Measurements from ENCODE around the gene SORCS3. TPM values are rescaled to one million over a fixed set of nuclear protein-coding genes. Genes with fewer than 3 reads are reported as not detected.

Gene SORCS3
- total and polyA plus RNA-seq, 2 of the 13 experiments (the other 11 are each of a cell fraction or from before 2014, with no cell fraction given): 0.07 TPM; not detected in 1

DNA sequence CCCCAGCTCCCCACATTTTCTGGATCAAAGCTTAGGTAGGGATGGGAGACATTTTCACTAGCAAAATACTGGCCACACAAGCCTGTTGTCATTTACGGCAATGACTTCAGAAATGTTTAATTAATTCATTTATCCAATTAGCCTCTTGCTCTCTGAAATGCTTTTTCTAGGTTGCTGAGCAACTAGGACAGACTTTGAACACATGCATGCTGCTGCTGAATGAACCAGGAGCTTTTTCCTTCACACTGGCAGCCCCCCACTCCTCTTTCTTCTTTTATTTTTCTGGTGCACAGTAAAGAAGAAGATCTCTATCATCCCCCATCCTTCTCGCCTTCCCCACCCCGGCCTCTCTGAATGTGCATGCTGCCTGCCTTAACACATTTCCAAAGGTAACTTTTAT, 22.5 kb downstream of the SORCS3 start:
- CTCF ChIA-PET (ENCODE audit: low intra/inter-chr PET ratio, low total read pairs): no interaction called here
- H3K4me3 ChIP-seq (replicated peaks in 1 of 3; ENCODE audit: insufficient read depth in 1 of 3, low read depth in 2 of 3, low read length in 3 of 3): no peak overlapping the region
- H3K4me1 ChIP-seq (ENCODE audit: insufficient read depth, low read length): no peaks in the 10 kb centered on the region
- peaks cover 2 to 9% of the 10 kb centered on the region in 2 experiments; a peak in 3 of 5 replicates for H3K27me3 ChIP-seq (ENCODE audit: control insufficient read depth in 1 of 2, insufficient read depth in 2 of 2, low read length in 2 of 2)
- ATAC-seq (no peak), DNase-seq (ENCODE audit: low spot score) (no peak), FAIRE-seq (no peak)
- H4K20me1 ChIP-seq (ENCODE audit: insufficient read depth, low read length): no peaks in the 10 kb centered on the region
- in situ Hi-C loops (cut with HindIII; ENCODE audit: extremely low pct_ligation_motif_present, low pct_unique_long_range_greater_than_20kb) (no loop called here), intact Hi-C loops (cut with micrococcal nuclease; ENCODE audit: unreplicated experiment) (no loop called here)
- no peaks in the 10 kb centered on the region for H3K36me3 ChIP-seq (replicated peaks in 1 of 2; ENCODE audit: control insufficient read depth in 1 of 2, insufficient read depth in 2 of 2, low read length in 2 of 2)
- H3K4me2 ChIP-seq (ENCODE audit: low read depth, low read length): no peak overlapping the region
- no peak overlapping the region for H3K9ac ChIP-seq (ENCODE audit: insufficient read depth, low read depth, low read length)
- BruUV-seq (replicated peaks): no TSS peak
- H3K27ac ChIP-seq (ENCODE audit: extremely low read length, insufficient read depth, low read length): no peak overlapping the region
- H3K79me2 ChIP-seq (ENCODE audit: insufficient read depth, low read length): no peaks in the 10 kb centered on the region
- H3K9me3 ChIP-seq (ENCODE audit: low read length): no peaks in the 10 kb centered on the region
- 60% methylated on average over 3 of the region's 3 CpGs for WGBS (ENCODE audit: low lambda C conversion rate)
- POLR2A ChIA-PET: no interaction called here
- no peak overlapping the region for H2AFZ ChIP-seq (ENCODE audit: low read length)
- no peak for TF ChIP-seq ZNF24 (IDR thresholded peaks at IDR 0.05)

DNA sequence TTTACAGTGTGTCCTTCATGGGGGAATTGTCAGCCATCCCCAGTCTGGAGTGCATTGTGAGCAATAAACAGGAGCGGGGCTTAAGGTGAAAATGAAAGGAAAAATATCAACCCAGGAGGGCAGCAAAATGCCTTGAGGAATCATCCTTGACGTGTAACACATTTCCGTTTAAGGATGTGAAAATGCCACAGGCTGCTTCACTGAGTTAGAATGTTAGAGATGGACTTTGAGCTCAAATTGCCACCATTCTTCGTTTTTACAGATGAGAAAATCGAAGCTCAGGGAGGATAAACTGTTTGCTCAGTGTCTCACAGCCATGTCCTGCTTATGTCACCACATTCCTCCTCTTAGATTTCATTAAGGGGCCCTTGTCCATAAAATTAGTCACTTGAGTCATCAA, 23.1 kb downstream of the SORCS3 start:
- no peak overlapping the region for H3K4me3 ChIP-seq (replicated peaks in 1 of 3; ENCODE audit: insufficient read depth in 1 of 3, low read depth in 2 of 3, low read length in 3 of 3)
- H3K9me3 ChIP-seq (ENCODE audit: low read length): no peaks in the 10 kb centered on the region
- peak; percentile 4 for DNase-seq (ENCODE audit: low spot score)
- ATAC-seq: no peak; the same call in 2 of the 3 replicates
- intact Hi-C loops (cut with micrococcal nuclease; ENCODE audit: unreplicated experiment) (no loop called here), in situ Hi-C loops (cut with HindIII; ENCODE audit: extremely low pct_ligation_motif_present, low pct_unique_long_range_greater_than_20kb) (no loop called here)
- TF ChIP-seq, protein P1, sequence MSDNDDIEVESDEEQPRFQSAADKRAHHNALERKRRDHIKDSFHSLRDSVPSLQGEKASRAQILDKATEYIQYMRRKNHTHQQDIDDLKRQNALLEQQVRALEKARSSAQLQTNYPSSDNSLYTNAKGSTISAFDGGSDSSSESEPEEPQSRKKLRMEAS (IDR thresholded peaks at IDR 0.05): no peak
- no peak for TF ChIP-seq ZC3H13 (CRISPR knock-in tag; IDR thresholded peaks at IDR 0.05)
- no peak for TF ChIP-seq MED1 (CRISPR knock-in tag; IDR thresholded peaks at IDR 0.05)
- no peak for TF ChIP-seq BCL6 (CRISPR knock-in tag; IDR thresholded peaks at IDR 0.05)
- TF ChIP-seq ZNF546 (CRISPR knock-in tag; conservative IDR thresholded peaks at IDR 0.05): no peak
- TF ChIP-seq KDM5A (IDR thresholded peaks at IDR 0.05; ENCODE audit: borderline replicate concordance, low read length): no peak
- TF ChIP-seq, protein P2, sequence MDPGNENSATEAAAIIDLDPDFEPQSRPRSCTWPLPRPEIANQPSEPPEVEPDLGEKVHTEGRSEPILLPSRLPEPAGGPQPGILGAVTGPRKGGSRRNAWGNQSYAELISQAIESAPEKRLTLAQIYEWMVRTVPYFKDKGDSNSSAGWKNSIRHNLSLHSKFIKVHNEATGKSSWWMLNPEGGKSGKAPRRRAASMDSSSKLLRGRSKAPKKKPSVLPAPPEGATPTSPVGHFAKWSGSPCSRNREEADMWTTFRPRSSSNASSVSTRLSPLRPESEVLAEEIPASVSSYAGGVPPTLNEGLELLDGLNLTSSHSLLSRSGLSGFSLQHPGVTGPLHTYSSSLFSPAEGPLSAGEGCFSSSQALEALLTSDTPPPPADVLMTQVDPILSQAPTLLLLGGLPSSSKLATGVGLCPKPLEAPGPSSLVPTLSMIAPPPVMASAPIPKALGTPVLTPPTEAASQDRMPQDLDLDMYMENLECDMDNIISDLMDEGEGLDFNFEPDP (CRISPR knock-in tag; conservative IDR thresholded peaks at IDR 0.05): no peak
- 0 out of 2 replicates have a peak, but pooled peaks have one; percentile 5 for TF ChIP-seq HNF4A (CRISPR knock-in tag; IDR thresholded peaks at IDR 0.05)
- no TSS peak for BruUV-seq (replicated peaks)
- no peaks in the 10 kb centered on the region for H3K79me2 ChIP-seq (ENCODE audit: insufficient read depth, low read length)
- FAIRE-seq: no peak
- H3K4me1 ChIP-seq (ENCODE audit: insufficient read depth, low read length): no peaks in the 10 kb centered on the region
- POLR2A ChIA-PET: no interaction called here
- no peak overlapping the region for H3K9ac ChIP-seq (ENCODE audit: insufficient read depth, low read depth, low read length)
- no peaks in the 10 kb centered on the region for H4K20me1 ChIP-seq (ENCODE audit: insufficient read depth, low read length)
- CTCF ChIA-PET (ENCODE audit: low intra/inter-chr PET ratio, low total read pairs): no interaction called here
- no peaks in the 10 kb centered on the region for H3K36me3 ChIP-seq (replicated peaks in 1 of 2; ENCODE audit: control insufficient read depth in 1 of 2, insufficient read depth in 2 of 2, low read length in 2 of 2)
- no peak overlapping the region for H3K4me2 ChIP-seq (ENCODE audit: low read depth, low read length)
- no peak overlapping the region for H3K27ac ChIP-seq (ENCODE audit: extremely low read length, insufficient read depth, low read length)
- WGBS (ENCODE audit: low lambda C conversion rate): 2% methylated on average over 5 of the region's 5 CpGs
- H3K27me3 ChIP-seq (ENCODE audit: control insufficient read depth in 1 of 2, insufficient read depth in 2 of 2, low read length in 2 of 2): peaks cover 2 to 9% of the 10 kb centered on the region in 2 experiments; a peak in 3 of 5 replicates
- no peak overlapping the region for H2AFZ ChIP-seq (ENCODE audit: low read length)

Measured in HepG2 (cell line).